Type B pancreatic cell (in vitro differentiated cells): ENCODE results near the gene PTH1R. TPM values are rescaled to one million over a fixed set of nuclear protein-coding genes. Genes with fewer than 3 reads are reported as not detected.

Source experiments
- DNase-seq: peaks from one replicate; pipeline ENCODE4 v3.0.0; 2021; ENCODE audit warnings: mixed read lengths; ENCODE audit not compliant: unreplicated experiment; ENCODE audit errors: extremely low spot score
- H3K27ac Mint-ChIP-seq: 2 replicates; pipeline ENCODE4 v1.8.0; 2021; ENCODE audit warnings: mild to moderate bottlenecking, mixed read lengths
- H3K27me3 Mint-ChIP-seq: 2 replicates; pipeline ENCODE4 v1.8.0; 2021; ENCODE audit warnings: mixed read lengths
- H3K36me3 Mint-ChIP-seq: 2 replicates; pipeline ENCODE4 v1.8.0; 2021; ENCODE audit warnings: mixed read lengths
- H3K4me1 Mint-ChIP-seq: one replicate; pipeline ENCODE4 v1.8.0; 2021; ENCODE audit warnings: mixed read lengths; ENCODE audit not compliant: unreplicated experiment
- H3K4me3 Mint-ChIP-seq: 2 replicates; pipeline ENCODE4 v1.8.0; 2021; ENCODE audit warnings: mild to moderate bottlenecking, mixed read lengths
- H3K9me3 Mint-ChIP-seq: 2 replicates; pipeline ENCODE4 v1.8.0; 2021; ENCODE audit warnings: mixed read lengths
- CTCF ChIP-seq: fragments of 200-600 bp; sonication (generic); conservative IDR thresholded peaks from 2 replicates; pipeline ENCODE4 v1.5.0; 2021; ENCODE audit warnings: antibody characterized with exemption, mild to moderate bottlenecking
- total RNA-seq: library from RNA; stranded (reverse); gene quantifications from 2 replicates; pipeline ENCODE4 v1.2.1, GENCODE V29; 2021; ENCODE audit warnings: low replicate concordance

The PTH1R gene
- total RNA-seq, 1 donor from 2014 or later, result 63.0 TPM

- TF ChIP-seq CTCF, result no peak
- Mint-ChIP-seq H3K4me3 (no peak overlapping the region), H3K36me3 (peaks cover 3% of the 10 kb centered on the region), H3K9me3 (no peaks in the 10 kb centered on the region), H3K27me3 (peaks cover 13% of the 10 kb centered on the region), H3K4me1 (peaks cover 29% of the 10 kb centered on the region), H3K27ac (no peak overlapping the region)
- no peak for DNase-seq
Observed at GRCh38 chr3:46893763-46894162, 16.2 kb downstream of the PTH1R start.

- Mint-ChIP-seq H3K9me3 (no peaks in the 10 kb centered on the region), H3K4me3 (no peak overlapping the region), H3K27me3 (peaks cover 13% of the 10 kb centered on the region), H3K27ac (no peak overlapping the region), H3K36me3 (peaks cover 3% of the 10 kb centered on the region), H3K4me1 (peaks cover 29% of the 10 kb centered on the region)
- no peak for TF ChIP-seq CTCF
- no peak for DNase-seq
Observed at GRCh38 chr3:46894256-46894655, 16.7 kb downstream of the PTH1R start.

GRCh38 chr3:46895204-46895660 lies 17.7 kb downstream of the PTH1R start:
- peaks cover 13% of the 10 kb centered on the region for H3K27me3 Mint-ChIP-seq
- H3K36me3 Mint-ChIP-seq, result peaks cover 3% of the 10 kb centered on the region
- peaks cover 26% of the 10 kb centered on the region for H3K4me1 Mint-ChIP-seq
- peak; percentile 88 for TF ChIP-seq CTCF
- no peaks in the 10 kb centered on the region for H3K9me3 Mint-ChIP-seq
- H3K27ac Mint-ChIP-seq, result no peak overlapping the region
- peak overlapping the region; percentile 23 for H3K4me3 Mint-ChIP-seq
- no peak for DNase-seq

GRCh38 chr3:46895761-46896160 lies 18.2 kb downstream of the PTH1R start:
- no peaks in the 10 kb centered on the region for H3K9me3 Mint-ChIP-seq
- DNase-seq, result no peak
- H3K4me1 Mint-ChIP-seq, result peaks cover 26% of the 10 kb centered on the region
- peaks cover 3% of the 10 kb centered on the region for H3K36me3 Mint-ChIP-seq
- peaks cover 13% of the 10 kb centered on the region for H3K27me3 Mint-ChIP-seq
- peak overlapping the region; percentile 42 for H3K27ac Mint-ChIP-seq
- TF ChIP-seq CTCF, result no peak
- H3K4me3 Mint-ChIP-seq, result no peak overlapping the region

GRCh38 chr3:46896386-46896785 lies 18.9 kb downstream of the PTH1R start:
- no peak for DNase-seq
- H3K27ac Mint-ChIP-seq, result peak overlapping the region; percentile 42
- H3K36me3 Mint-ChIP-seq, result peaks cover 3% of the 10 kb centered on the region
- H3K4me3 Mint-ChIP-seq, result no peak overlapping the region
- peaks cover 25% of the 10 kb centered on the region for H3K4me1 Mint-ChIP-seq
- H3K27me3 Mint-ChIP-seq, result peaks cover 12% of the 10 kb centered on the region
- H3K9me3 Mint-ChIP-seq, result no peaks in the 10 kb centered on the region
- no peak for TF ChIP-seq CTCF

- H3K27ac Mint-ChIP-seq, result no peak overlapping the region
- no peak for TF ChIP-seq CTCF
- peaks cover 19% of the 10 kb centered on the region for H3K4me1 Mint-ChIP-seq
- H3K27me3 Mint-ChIP-seq, result peaks cover 7% of the 10 kb centered on the region
- no peak for DNase-seq
- H3K36me3 Mint-ChIP-seq, result peaks cover 3% of the 10 kb centered on the region
- no peak overlapping the region for H3K4me3 Mint-ChIP-seq
- H3K9me3 Mint-ChIP-seq, result no peaks in the 10 kb centered on the region
Observed at GRCh38 chr3:46897031-46897430, 19.5 kb downstream of the PTH1R start.
